NCI-H187 (cell line): Measurements from ENCODE around the gene KLHL36.

Experiments used
- DNase-seq, 2 experiments: peaks; one replicate each; lab custom pipeline; 2025; lab: John Stamatoyannopoulos, UW

KLHL36 gene

GRCh38 chr16:84643674-84644073 is 4.6 kb upstream of the KLHL36 start:
- DNase-seq: no peak

GRCh38 chr16:84648595-84649510 is 542 bp downstream of the KLHL36 start:
- no peak for DNase-seq

- no peak for DNase-seq
Measured at GRCh38 chr16:84649511-84649861, 1.2 kb downstream of the KLHL36 start.

GRCh38 chr16:84650062-84650991 is 2.0 kb downstream of the KLHL36 start:
- DNase-seq: no peak

GRCh38 chr16:84652566-84652965 is 4.3 kb downstream of the KLHL36 start:
- no peak for DNase-seq

GRCh38 chr16:84654238-84654637 is 5.9 kb downstream of the KLHL36 start:
- no peak for DNase-seq

GRCh38 chr16:84654998-84655397 is 6.7 kb downstream of the KLHL36 start:
- no peak for DNase-seq

GRCh38 chr16:84656649-84657048 is 8.3 kb downstream of the KLHL36 start:
- no peak for DNase-seq

GRCh38 chr16:84657229-84657837 is 9.0 kb downstream of the KLHL36 start:
- no peak for DNase-seq

- no peak for DNase-seq
Measured at GRCh38 chr16:84658690-84659089, 10.4 kb downstream of the KLHL36 start.

- no peak for DNase-seq
Measured at GRCh38 chr16:84659656-84660300, 11.5 kb downstream of the KLHL36 start.

GRCh38 chr16:84660973-84661372 is 12.7 kb downstream of the KLHL36 start:
- DNase-seq: no peak

- no peak for DNase-seq
Measured at GRCh38 chr16:84661418-84662060, 13.2 kb downstream of the KLHL36 start.

- DNase-seq: no peak
Measured at GRCh38 chr16:84662471-84662870, 14.2 kb downstream of the KLHL36 start.

- no peak for DNase-seq
Measured at GRCh38 chr16:84663433-84664101, 15.3 kb downstream of the KLHL36 start.

GRCh38 chr16:84665359-84665758 is 17.0 kb downstream of the KLHL36 start:
- DNase-seq: no peak

- no peak for DNase-seq
Measured at GRCh38 chr16:84665843-84666242, 17.5 kb downstream of the KLHL36 start.

GRCh38 chr16:84667600-84668309 is 19.4 kb downstream of the KLHL36 start:
- DNase-seq: no peak

- no peak for DNase-seq
Measured at GRCh38 chr16:84670063-84670462, 21.8 kb downstream of the KLHL36 start.
